Ureter (tissue), 1 donor: ENCODE data around the gene YIPF2. TPM values are rescaled to one million over a fixed set of nuclear protein-coding genes. Genes with fewer than 3 reads are reported as not detected.
"Not testable (repeated sequence)": the region's sequence is repeated elsewhere in the genome, so short reads cannot be mapped to it uniquely, and the experiment has no call there.

Experiments
- DNase-seq: peaks from one replicate; pipeline ENCODE4 v3.0.0-alpha.2; 2020; ENCODE audit warnings: low spot score
- total RNA-seq: library from RNA; stranded (reverse); gene quantifications from one replicate; pipeline ENCODE4 v1.2.4, GENCODE V29; 2023
- donor health status: DM: yes; HTN: yes; CAD: no.

YIPF2 gene
- 60.9 TPM for total RNA-seq

GRCh38 chr19:10928563-10929401, at the start of gene YIPF2, which contains the start of gene TIMM29:
Gene YIPF2, minus strand, starts transcription at chr19:10928639. Its CDS starts 229 bp downstream, at chr19:10928410.
Gene TIMM29, plus strand, starts transcription at chr19:10928811. Its CDS starts 12 bp downstream, at chr19:10928823.
- peak; percentile 99 for DNase-seq

GRCh38 chr19:10977742-10978092, 49.3 kb upstream of the YIPF2 start:
- DNase-seq = no peak

GRCh38 chr19:10976131-10976892, 47.9 kb upstream of the YIPF2 start:
- no peak for DNase-seq

- DNase-seq = peak; percentile 59
These were observed 47.1 kb upstream of the YIPF2 start for GRCh38 chr19:10975374-10976130.

- no peak for DNase-seq
These were observed 42.8 kb upstream of the YIPF2 start for GRCh38 chr19:10971107-10971726.

- DNase-seq = no peak
These were observed 40.2 kb upstream of the YIPF2 start for GRCh38 chr19:10968527-10969135.

- no peak for DNase-seq
These were observed 38.4 kb upstream of the YIPF2 start for GRCh38 chr19:10966809-10967208.

GRCh38 chr19:10965398-10965797, 37.0 kb upstream of the YIPF2 start:
- no peak for DNase-seq

GRCh38 chr19:10964903-10965302, 36.5 kb upstream of the YIPF2 start:
- no peak for DNase-seq

- no peak for DNase-seq
These were observed 35.4 kb upstream of the YIPF2 start for GRCh38 chr19:10963865-10964264.

- no peak for DNase-seq
These were observed 34.4 kb upstream of the YIPF2 start for GRCh38 chr19:10962863-10963262.

- no peak for DNase-seq
These were observed 32.8 kb upstream of the YIPF2 start for GRCh38 chr19:10961073-10961860.

- DNase-seq = peak; percentile 96
These were observed 32.1 kb upstream of the YIPF2 start, which contains the start of gene SMARCA4 for GRCh38 chr19:10960314-10961072. Gene SMARCA4, plus strand, starts transcription at chr19:10961030. Its CDS starts 23,122 bp downstream, at chr19:10984152.

GRCh38 chr19:10959277-10959968, 31.0 kb upstream of the YIPF2 start:
- DNase-seq = not testable (repeated sequence)

GRCh38 chr19:10952809-10953208, 24.4 kb upstream of the YIPF2 start:
- peak; percentile 65 for DNase-seq

- no peak for DNase-seq
These were observed 18.7 kb upstream of the YIPF2 start for GRCh38 chr19:10946958-10947657.

- no peak for DNase-seq
These were observed 16.8 kb upstream of the YIPF2 start for GRCh38 chr19:10945264-10945663.

- DNase-seq = not testable (repeated sequence)
These were observed 15.0 kb upstream of the YIPF2 start for GRCh38 chr19:10943412-10943811.
